ENCODE results near the gene UGT3A2. TPM values are rescaled to one million over a fixed set of nuclear protein-coding genes. Genes with fewer than 3 reads are reported as not detected.

UGT3A2 gene
- polyA plus RNA-seq (2011; rRNA removed) = not detected in 2 replicates
- not detected in 2 replicates for polyA minus RNA-seq (2011; rRNA and poly(A)+ RNA removed)

DNA sequence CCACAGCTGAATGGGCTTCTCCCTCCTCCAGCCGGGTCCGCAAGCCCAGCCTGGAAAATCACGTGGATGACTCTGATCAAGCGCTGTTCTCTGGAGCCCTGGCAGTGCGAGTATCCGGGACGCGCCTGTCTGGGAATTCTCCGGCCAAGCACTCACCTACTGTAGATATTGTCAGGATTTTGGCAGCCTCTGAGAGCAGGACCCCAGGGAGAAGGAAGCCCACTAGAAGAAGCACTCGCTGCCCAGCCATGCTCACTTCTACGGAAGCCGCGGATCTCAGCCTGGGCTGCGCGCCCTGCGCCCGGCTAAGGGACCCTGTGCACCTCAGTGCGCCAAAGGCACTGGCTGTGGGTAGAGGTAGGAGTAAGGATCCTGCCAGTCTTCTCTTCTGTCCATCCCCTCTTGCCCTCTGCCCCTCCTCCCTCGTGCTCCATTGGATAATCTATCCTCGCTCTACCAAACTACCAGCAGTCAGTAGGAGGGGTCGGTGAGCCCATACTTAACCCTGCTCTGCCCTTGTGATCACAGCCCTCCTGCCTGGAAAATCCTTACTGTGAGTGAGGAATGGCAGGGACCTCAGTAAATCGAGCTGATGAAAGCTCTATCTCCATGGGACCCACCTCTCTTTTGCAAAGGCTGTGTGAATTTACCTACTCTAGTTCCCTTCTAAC, at the start of gene UGT3A2:
Gene UGT3A2 (minus strand): TSS at position 343 of the 671 bp plus-strand sequence. CDS start 93 bp downstream, at position 250.
- no peak for DNase-seq (ENCODE audit: low read depth, low spot score)
- CTCF ChIA-PET = interaction anchor here (1.1 kb wide), 1 partner anchor 12 kb away, joined by 7 read pairs; no protein-coding TSS in a partner anchor
- no peak within 1 kb of the TSS for H3K27ac ChIP-seq (ENCODE audit: low read depth, low read length)
- TF ChIP-seq, protein P1, sequence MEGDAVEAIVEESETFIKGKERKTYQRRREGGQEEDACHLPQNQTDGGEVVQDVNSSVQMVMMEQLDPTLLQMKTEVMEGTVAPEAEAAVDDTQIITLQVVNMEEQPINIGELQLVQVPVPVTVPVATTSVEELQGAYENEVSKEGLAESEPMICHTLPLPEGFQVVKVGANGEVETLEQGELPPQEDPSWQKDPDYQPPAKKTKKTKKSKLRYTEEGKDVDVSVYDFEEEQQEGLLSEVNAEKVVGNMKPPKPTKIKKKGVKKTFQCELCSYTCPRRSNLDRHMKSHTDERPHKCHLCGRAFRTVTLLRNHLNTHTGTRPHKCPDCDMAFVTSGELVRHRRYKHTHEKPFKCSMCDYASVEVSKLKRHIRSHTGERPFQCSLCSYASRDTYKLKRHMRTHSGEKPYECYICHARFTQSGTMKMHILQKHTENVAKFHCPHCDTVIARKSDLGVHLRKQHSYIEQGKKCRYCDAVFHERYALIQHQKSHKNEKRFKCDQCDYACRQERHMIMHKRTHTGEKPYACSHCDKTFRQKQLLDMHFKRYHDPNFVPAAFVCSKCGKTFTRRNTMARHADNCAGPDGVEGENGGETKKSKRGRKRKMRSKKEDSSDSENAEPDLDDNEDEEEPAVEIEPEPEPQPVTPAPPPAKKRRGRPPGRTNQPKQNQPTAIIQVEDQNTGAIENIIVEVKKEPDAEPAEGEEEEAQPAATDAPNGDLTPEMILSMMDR (IDR thresholded peaks at IDR 0.05; ENCODE audit: low read depth, low read length) = no peak
- no peaks in the 10 kb centered on the region for H3K9me3 ChIP-seq (ENCODE audit: control insufficient read depth, insufficient read depth, low read length)
- H3K4me3 ChIP-seq (ENCODE audit: low read depth, low read length) = no peak within 1 kb of the TSS
- POLR2A ChIA-PET = no interaction called here
- H3K27me3 ChIP-seq (ENCODE audit: control insufficient read depth, insufficient read depth, low read length) = peaks cover 11% of the 10 kb centered on the region

- TF ChIP-seq, protein P1 (IDR thresholded peaks at IDR 0.05; ENCODE audit: low read depth, low read length) = no peak
- Histone ChIP-seq H3K27me3 (ENCODE audit: control insufficient read depth, insufficient read depth, low read length) (no peaks in the 10 kb centered on the region), H3K4me3 (ENCODE audit: low read depth, low read length) (no peak overlapping the region), H3K27ac (ENCODE audit: low read depth, low read length) (no peak overlapping the region), H3K9me3 (ENCODE audit: control insufficient read depth, insufficient read depth, low read length) (no peaks in the 10 kb centered on the region)
- POLR2A ChIA-PET = no interaction called here
- CTCF ChIA-PET = interaction anchor here (2.7 kb wide), 1 partner anchor 32 kb away, joined by 12 read pairs; no protein-coding TSS in a partner anchor
- DNase-seq (ENCODE audit: low read depth, low spot score) = no peak
These were observed 44.6 kb upstream of the UGT3A2 start for GRCh38 chr5:36111238-36111637.

- DNase-seq (ENCODE audit: low read depth, low spot score) = no peak
- Histone ChIP-seq H3K9me3 (ENCODE audit: control insufficient read depth, insufficient read depth, low read length) (no peaks in the 10 kb centered on the region), H3K27ac (ENCODE audit: low read depth, low read length) (no peak overlapping the region), H3K27me3 (ENCODE audit: control insufficient read depth, insufficient read depth, low read length) (no peaks in the 10 kb centered on the region), H3K4me3 (ENCODE audit: low read depth, low read length) (no peak overlapping the region)
- CTCF ChIA-PET = interaction anchor here (0.8 kb wide), 1 partner anchor 30 kb away, joined by 3 read pairs; no protein-coding TSS in a partner anchor
- TF ChIP-seq, protein P1 (IDR thresholded peaks at IDR 0.05; ENCODE audit: low read depth, low read length) = no peak
- POLR2A ChIA-PET = no interaction called here
These were observed 42.2 kb upstream of the UGT3A2 start for GRCh38 chr5:36108758-36109460.

DNA sequence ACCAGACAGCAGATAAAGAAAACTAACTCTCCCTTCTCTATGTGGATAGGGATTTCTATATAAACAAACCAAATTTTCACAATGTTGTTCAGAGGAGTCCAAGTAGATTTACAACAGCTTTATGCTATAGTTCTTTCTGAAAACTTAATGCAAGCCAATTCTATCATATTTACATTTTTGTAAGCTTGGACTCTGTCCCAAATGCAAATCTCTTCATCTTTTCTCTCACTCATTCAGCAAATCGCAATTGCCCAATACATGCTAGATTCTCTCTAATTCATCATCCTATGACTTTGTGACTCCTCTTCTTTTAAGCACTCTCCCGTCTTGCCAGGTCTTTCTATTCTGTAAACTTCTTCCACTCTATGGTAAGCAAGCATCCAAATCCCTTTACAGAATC, 39.1 kb upstream of the UGT3A2 start:
- Histone ChIP-seq H3K27ac (ENCODE audit: low read depth, low read length) (no peak overlapping the region), H3K9me3 (ENCODE audit: control insufficient read depth, insufficient read depth, low read length) (no peaks in the 10 kb centered on the region), H3K27me3 (ENCODE audit: control insufficient read depth, insufficient read depth, low read length) (no peaks in the 10 kb centered on the region), H3K4me3 (ENCODE audit: low read depth, low read length) (no peak overlapping the region)
- TF ChIP-seq, protein P1 (IDR thresholded peaks at IDR 0.05; ENCODE audit: low read depth, low read length) = no peak
- POLR2A ChIA-PET = no interaction called here
- DNase-seq (ENCODE audit: low read depth, low spot score) = no peak
- CTCF ChIA-PET = interaction anchor here (0.8 to 1.9 kb wide), 3 partner anchors 27 to 200 kb away, joined by 3 to 11 read pairs (median 6); no protein-coding TSS in a partner anchor

DNA sequence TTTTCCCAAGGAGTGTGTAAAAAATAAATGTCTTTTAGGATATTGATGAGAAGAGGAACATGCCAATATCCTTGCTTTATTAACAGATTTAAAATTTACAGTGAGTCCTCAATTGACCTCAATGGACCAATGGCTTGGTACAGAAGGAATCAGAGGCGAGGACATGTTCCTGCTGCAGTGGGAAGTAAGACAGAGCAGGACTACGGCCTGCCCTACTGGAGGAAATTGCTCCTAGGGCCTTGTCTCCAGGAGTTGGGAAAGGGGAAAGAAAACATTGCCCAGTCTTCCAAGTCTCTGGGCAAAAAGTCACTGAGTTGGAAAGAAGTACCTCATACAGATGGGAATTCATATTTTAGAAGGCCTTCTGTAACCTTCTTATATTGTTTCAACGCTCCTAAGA, 33.1 kb upstream of the UGT3A2 start:
- Histone ChIP-seq H3K27me3 (ENCODE audit: control insufficient read depth, insufficient read depth, low read length) (no peaks in the 10 kb centered on the region), H3K4me3 (ENCODE audit: low read depth, low read length) (no peak overlapping the region), H3K27ac (ENCODE audit: low read depth, low read length) (no peak overlapping the region), H3K9me3 (ENCODE audit: control insufficient read depth, insufficient read depth, low read length) (no peaks in the 10 kb centered on the region)
- TF ChIP-seq, protein P1 (IDR thresholded peaks at IDR 0.05; ENCODE audit: low read depth, low read length) = no peak
- ChIA-PET POLR2A (no interaction called here), CTCF (interaction anchor here (3.3 kb wide), 1 partner anchor 21 kb away, joined by 25 read pairs; no protein-coding TSS in a partner anchor)
- no peak for DNase-seq (ENCODE audit: low read depth, low spot score)
